ENCODE measurements around the gene EGFL7.

EGFL7 gene

DNA sequence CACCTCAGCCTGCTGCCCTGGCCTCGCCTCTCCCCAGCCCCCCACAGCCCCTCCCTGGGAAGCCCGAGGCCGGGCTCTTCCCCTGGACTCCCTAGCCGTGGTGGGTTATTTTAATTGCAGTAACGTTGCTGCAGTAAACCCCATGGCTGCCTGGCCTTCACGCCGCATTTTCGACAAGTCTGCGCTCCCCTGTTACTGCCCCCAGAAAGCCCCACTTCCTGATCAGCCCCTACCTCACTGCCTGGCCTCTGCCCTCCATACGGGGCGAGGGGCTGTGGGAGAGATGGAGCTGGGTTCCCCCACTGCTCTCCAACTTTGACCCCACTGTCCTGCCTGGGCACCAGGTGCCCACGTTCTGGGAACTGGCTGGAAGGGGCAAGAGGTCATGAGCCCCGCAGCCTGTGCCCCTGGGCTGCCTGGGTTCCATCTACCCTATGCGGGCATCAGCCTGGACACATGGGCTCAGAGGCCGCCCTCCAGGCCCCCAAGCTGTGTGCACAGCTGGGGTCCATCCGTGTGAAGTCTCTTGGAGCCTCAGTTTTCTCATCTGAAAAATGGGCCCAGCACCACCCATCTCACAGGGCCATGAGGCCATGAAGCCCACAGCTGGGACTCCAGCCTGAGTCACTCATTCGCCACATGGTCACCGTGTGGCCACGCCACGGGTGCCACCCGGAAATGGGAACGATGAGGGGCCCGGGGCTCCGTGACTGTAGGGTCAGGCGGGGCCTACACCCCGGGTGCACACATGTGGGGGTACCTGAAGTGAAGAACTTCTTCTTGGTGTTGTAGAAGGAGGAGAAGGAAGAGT is 11.5 kb downstream of the EGFL7 start:
- H3K27me3 ChIP-seq (ENCODE audit: low read depth, low read length): peaks cover 11% of the 10 kb centered on the region
- no peak overlapping the region for H3K4me3 ChIP-seq (ENCODE audit: low read depth in 1 of 2, low read length in 2 of 2)
- peaks cover 0 to 32% of the 10 kb centered on the region in 2 donors for H3K36me3 ChIP-seq (ENCODE audit: control insufficient read depth in 1 of 2, insufficient read depth in 2 of 2, low read length in 2 of 2)
- H3K9me3 ChIP-seq (ENCODE audit: control insufficient read depth in 1 of 2, low read length in 2 of 2): no peaks in the 10 kb centered on the region
- no peak overlapping the region for H3K27ac ChIP-seq (ENCODE audit: low read length)
- H3K4me1 ChIP-seq (ENCODE audit: control insufficient read depth in 1 of 2, insufficient read depth in 2 of 2, low read length in 2 of 2): peaks cover 0 to 12% of the 10 kb centered on the region in 2 donors

DNA sequence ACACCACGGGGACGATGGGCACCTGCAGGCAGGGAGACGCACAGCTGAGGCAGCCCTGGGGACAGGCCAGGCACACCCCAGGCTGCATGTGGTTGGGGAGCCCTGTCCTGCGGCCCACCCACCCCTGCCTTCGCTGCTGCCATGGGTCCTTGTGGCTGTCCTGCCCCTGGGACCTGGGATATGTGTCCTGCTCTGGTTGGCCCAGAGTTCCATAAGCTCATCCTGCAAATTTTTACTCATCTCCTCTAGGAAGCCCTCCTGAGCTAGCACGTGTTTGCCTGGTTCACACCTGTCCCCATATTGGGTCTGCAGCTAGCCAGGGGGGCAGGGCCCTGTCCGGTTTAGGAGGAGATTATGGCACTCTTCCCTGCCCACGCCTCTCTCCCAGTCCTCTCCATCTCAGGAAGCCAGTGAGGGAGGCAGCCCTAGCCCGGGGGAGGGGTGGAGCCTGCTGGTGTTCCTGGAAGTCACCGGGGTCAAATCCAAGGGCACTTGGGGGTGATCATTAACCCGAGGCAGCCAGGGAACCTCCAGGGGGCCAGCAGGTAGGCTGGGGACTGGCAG is 12.2 kb downstream of the EGFL7 start:
- H3K9me3 ChIP-seq (ENCODE audit: control insufficient read depth in 1 of 2, low read length in 2 of 2): no peaks in the 10 kb centered on the region
- peaks cover 9% of the 10 kb centered on the region for H3K27me3 ChIP-seq (ENCODE audit: low read depth, low read length)
- H3K27ac ChIP-seq (ENCODE audit: low read length): no peak overlapping the region
- H3K36me3 ChIP-seq (ENCODE audit: control insufficient read depth in 1 of 2, insufficient read depth in 2 of 2, low read length in 2 of 2): peaks cover 0 to 32% of the 10 kb centered on the region in 2 donors
- H3K4me1 ChIP-seq (ENCODE audit: control insufficient read depth in 1 of 2, insufficient read depth in 2 of 2, low read length in 2 of 2): peaks cover 0 to 12% of the 10 kb centered on the region in 2 donors
- H3K4me3 ChIP-seq (ENCODE audit: low read depth in 1 of 2, low read length in 2 of 2): no peak overlapping the region

DNA sequence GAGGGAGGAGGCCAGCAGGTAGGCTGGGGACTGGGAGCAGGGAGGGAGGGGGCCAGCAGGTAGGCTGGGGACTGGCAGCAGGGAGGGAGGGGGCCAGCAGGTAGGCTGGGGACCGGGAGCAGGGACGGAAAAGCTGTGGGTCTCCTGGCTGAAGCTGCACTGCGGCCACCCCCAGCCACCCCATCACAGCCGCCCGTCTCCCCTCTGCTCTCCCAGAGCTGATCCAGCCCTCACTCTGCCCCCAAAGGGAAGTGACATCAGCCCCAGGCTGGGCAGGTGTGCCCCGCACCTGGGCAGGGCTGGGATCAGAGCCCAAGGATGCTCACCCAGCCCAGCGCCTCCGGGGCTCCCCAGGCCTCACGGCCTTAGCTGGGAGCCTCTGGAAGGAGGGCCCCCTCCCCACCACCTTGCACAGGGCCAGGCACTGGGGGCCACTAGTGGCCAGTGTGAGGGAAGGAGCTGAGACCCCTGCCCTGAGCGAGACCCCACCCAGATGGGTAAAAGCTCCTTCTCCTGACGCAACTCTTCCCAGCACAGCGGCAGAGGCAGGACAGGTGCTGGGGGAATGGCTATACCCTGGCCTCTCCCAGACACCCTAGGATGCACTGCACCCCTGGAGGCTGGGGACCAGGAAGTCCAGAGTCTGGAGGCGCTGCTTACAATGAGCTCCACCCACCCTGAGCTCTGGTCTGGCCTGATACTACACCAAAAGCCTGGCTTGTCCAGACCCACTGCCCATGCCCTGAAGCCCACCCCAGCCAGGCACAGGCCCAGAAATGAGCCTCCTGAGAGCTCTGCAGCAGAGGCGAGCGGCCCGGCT is 13.0 kb downstream of the EGFL7 start:
- Histone ChIP-seq H3K4me3 (ENCODE audit: low read depth in 1 of 2, low read length in 2 of 2) (no peak overlapping the region), H3K9me3 (ENCODE audit: control insufficient read depth in 1 of 2, low read length in 2 of 2) (no peaks in the 10 kb centered on the region), H3K27ac (ENCODE audit: low read length) (no peak overlapping the region), H3K4me1 (ENCODE audit: control insufficient read depth in 1 of 2, insufficient read depth in 2 of 2, low read length in 2 of 2) (peaks cover 0 to 12% of the 10 kb centered on the region in 2 donors), H3K36me3 (ENCODE audit: control insufficient read depth in 1 of 2, insufficient read depth in 2 of 2, low read length in 2 of 2) (peaks cover 0 to 32% of the 10 kb centered on the region in 2 donors), H3K27me3 (ENCODE audit: low read depth, low read length) (peaks cover under 1% of the 10 kb centered on the region)

DNA sequence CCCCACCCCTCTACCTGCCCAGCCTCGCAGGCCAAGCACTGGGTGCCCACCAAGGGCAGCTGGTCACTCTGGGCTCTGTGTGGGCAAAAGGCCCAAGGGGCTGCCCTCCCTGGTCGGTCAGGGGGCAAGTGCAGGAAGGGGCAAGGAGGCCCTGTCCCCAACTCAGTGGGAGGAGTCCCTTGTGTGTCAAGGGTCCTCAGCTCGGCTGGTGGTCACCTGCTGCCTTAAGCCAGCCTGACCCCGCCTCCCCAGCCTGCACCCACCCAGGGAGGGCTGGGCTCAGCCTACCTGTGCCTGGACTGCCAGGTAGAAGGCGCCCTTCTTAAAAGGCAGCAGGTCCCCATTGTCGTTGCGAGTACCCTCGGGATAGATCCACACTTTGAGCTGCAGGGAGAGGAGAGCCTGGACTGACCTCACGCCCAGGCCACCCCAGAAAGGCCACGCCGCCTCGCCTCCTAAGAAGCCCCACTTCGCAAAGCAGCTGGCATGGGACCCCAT is 13.6 kb downstream of the EGFL7 start:
- H3K27ac ChIP-seq (ENCODE audit: low read length): no peak overlapping the region
- no peak overlapping the region for H3K4me3 ChIP-seq (ENCODE audit: low read depth in 1 of 2, low read length in 2 of 2)
- peaks cover 0 to 6% of the 10 kb centered on the region in 2 donors for H3K4me1 ChIP-seq (ENCODE audit: control insufficient read depth in 1 of 2, insufficient read depth in 2 of 2, low read length in 2 of 2)
- H3K9me3 ChIP-seq (ENCODE audit: control insufficient read depth in 1 of 2, low read length in 2 of 2): no peaks in the 10 kb centered on the region
- no peaks in the 10 kb centered on the region for H3K27me3 ChIP-seq (ENCODE audit: low read depth, low read length)
- H3K36me3 ChIP-seq (ENCODE audit: control insufficient read depth in 1 of 2, insufficient read depth in 2 of 2, low read length in 2 of 2): peaks cover 0 to 32% of the 10 kb centered on the region in 2 donors

DNA sequence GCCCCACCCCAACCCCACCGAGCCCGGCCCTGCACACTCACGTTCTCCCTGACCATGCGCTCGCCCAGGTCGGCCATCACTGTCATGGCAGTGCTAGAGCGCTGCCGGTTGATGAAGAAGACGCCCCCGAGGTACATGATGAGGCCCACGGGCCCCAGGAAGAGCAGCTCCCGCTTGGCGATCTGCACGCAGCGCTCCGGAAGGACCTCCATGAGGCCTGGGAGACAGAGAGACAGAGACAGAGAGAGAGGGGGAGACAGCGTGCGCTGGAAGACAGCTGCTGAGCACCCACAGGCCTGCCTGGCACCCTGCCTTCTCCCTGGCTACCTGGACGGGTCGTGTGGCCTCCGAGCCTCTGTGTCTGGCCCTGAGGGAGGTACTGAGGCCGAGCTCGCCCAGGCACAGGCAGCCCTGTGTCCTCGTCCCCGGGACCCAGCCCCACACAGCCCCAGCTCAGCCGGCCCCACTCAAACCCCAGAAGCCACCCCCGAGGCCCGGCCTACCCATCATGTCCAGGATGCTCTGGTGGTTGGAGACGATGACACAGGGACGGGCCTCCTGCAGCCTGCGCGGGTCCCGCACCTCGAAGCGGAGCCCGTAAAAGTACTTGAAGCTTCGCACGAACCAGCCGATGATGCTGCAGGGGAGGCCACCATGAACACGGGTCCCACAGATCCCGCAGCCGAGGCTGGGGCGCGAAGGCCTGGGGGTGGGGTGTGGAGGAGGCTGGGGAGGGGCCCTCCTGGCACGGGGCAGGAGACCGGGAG is 14.4 kb downstream of the EGFL7 start:
- Histone ChIP-seq H3K9me3 (ENCODE audit: control insufficient read depth in 1 of 2, low read length in 2 of 2) (no peaks in the 10 kb centered on the region), H3K27ac (ENCODE audit: low read length) (no peak overlapping the region), H3K36me3 (ENCODE audit: control insufficient read depth in 1 of 2, insufficient read depth in 2 of 2, low read length in 2 of 2) (peaks cover 0 to 32% of the 10 kb centered on the region in 2 donors), H3K4me1 (ENCODE audit: control insufficient read depth in 1 of 2, insufficient read depth in 2 of 2, low read length in 2 of 2) (no peaks in the 10 kb centered on the region), H3K27me3 (ENCODE audit: low read depth, low read length) (no peaks in the 10 kb centered on the region), H3K4me3 (ENCODE audit: low read depth in 1 of 2, low read length in 2 of 2) (no peak overlapping the region)

DNA sequence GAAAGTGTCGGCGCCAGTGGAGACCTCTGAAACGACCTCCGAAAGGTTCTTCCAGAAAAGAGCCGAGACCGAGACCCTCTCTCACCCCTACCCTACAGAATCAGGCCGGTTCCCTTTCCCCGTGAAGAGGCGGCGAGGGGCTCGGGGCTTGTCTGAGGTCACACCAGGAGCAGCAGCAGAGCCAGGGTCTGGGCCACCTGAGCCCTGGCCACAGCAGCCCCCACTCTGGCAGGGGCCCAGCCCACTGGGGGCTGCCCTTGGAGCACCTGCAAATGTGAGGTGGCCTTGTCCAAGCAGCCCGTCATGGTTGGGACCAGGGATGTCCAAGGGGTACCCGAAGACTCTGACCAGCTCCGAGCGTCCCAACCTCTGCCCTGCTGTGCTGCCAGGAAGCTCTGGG is 15.3 kb downstream of the EGFL7 start:
- Histone ChIP-seq H3K27ac (ENCODE audit: low read length) (no peak overlapping the region), H3K27me3 (ENCODE audit: low read depth, low read length) (no peaks in the 10 kb centered on the region), H3K4me1 (ENCODE audit: control insufficient read depth in 1 of 2, insufficient read depth in 2 of 2, low read length in 2 of 2) (no peaks in the 10 kb centered on the region), H3K4me3 (ENCODE audit: low read depth in 1 of 2, low read length in 2 of 2) (no peak overlapping the region), H3K9me3 (ENCODE audit: control insufficient read depth in 1 of 2, low read length in 2 of 2) (no peaks in the 10 kb centered on the region), H3K36me3 (ENCODE audit: control insufficient read depth in 1 of 2, insufficient read depth in 2 of 2, low read length in 2 of 2) (peaks cover 0 to 28% of the 10 kb centered on the region in 2 donors)

DNA sequence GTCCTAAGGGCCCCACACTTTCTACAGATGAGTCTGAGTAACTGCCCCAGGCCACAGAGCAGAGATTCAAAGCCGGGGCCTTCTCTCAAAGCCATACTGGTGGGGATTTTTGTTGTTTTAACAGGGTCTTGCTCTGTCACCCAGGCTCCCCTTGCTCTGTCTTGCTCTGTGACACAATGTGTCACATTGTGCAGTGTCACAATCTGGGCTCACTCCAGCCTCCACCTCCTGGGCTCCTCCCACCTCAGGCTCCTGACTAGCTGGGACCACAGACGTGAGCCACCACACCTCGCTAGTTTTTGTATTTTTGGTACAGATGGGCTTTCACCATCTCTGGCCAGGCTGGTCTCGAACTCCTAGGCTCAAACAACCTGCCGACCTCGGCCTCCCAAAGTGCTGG is 15.9 kb downstream of the EGFL7 start:
- Histone ChIP-seq H3K4me1 (ENCODE audit: control insufficient read depth in 1 of 2, insufficient read depth in 2 of 2, low read length in 2 of 2) (no peaks in the 10 kb centered on the region), H3K9me3 (ENCODE audit: control insufficient read depth in 1 of 2, low read length in 2 of 2) (no peaks in the 10 kb centered on the region), H3K36me3 (ENCODE audit: control insufficient read depth in 1 of 2, insufficient read depth in 2 of 2, low read length in 2 of 2) (peaks cover 0 to 28% of the 10 kb centered on the region in 2 donors), H3K4me3 (ENCODE audit: low read depth in 1 of 2, low read length in 2 of 2) (no peak overlapping the region), H3K27me3 (ENCODE audit: low read depth, low read length) (no peaks in the 10 kb centered on the region), H3K27ac (ENCODE audit: low read length) (no peak overlapping the region)

DNA sequence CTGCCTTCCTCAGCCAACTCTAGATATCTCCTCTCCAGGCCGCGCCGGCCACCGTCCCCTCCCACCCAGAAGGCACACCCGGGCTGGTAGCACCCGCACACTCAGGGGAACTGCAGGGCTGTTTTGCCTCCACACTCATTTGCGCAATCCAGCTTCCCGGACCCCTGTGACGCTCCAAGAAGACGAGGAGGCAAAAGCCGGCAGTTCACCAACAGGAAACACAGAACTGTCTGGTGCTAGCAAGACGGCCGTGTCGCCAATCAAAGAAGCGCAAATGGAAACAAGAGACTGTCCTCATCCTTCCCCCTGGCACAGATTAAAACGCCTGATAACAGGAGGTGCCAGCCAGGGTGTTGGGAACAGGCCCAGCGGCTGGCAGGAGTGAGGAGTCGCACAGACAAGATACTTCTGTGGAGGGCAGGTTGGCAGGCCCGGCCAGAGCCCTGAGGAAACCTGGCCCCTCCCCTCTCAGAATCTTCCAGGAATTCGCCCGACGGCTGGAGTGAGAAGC is 16.8 kb downstream of the EGFL7 start:
- H3K9me3 ChIP-seq (ENCODE audit: control insufficient read depth in 1 of 2, low read length in 2 of 2): no peaks in the 10 kb centered on the region
- H3K27ac ChIP-seq (ENCODE audit: low read length): no peak overlapping the region
- H3K27me3 ChIP-seq (ENCODE audit: low read depth, low read length): no peaks in the 10 kb centered on the region
- H3K36me3 ChIP-seq (ENCODE audit: control insufficient read depth in 1 of 2, insufficient read depth in 2 of 2, low read length in 2 of 2): peaks cover 0 to 20% of the 10 kb centered on the region in 2 donors
- H3K4me1 ChIP-seq (ENCODE audit: control insufficient read depth in 1 of 2, insufficient read depth in 2 of 2, low read length in 2 of 2): no peaks in the 10 kb centered on the region
- no peak overlapping the region for H3K4me3 ChIP-seq (ENCODE audit: low read depth in 1 of 2, low read length in 2 of 2)

DNA sequence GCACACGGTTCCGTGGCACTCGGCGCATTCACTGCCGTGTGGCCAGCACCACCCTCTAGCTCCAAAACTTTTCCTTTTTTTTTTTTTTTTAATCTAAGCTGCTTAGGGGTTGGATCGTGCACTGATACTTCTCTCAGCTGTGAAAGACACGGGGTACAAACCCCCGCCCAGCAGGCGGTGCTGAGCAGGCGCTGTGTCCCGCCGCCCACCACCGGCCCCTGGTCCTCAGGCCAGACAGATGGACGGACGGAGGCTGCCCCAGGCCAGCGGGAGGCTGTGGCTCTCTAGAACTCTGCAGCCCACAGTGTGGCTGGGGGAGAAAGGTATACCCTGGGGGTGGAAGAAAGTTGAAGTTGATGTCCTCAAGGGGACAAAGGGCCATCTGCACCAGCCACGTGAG is 18.3 kb downstream of the EGFL7 start:
- peaks cover 0 to 13% of the 10 kb centered on the region in 2 donors for H3K4me1 ChIP-seq (ENCODE audit: control insufficient read depth in 1 of 2, insufficient read depth in 2 of 2, low read length in 2 of 2)
- no peak overlapping the region for H3K27ac ChIP-seq (ENCODE audit: low read length)
- H3K9me3 ChIP-seq (ENCODE audit: control insufficient read depth in 1 of 2, low read length in 2 of 2): no peaks in the 10 kb centered on the region

DNA sequence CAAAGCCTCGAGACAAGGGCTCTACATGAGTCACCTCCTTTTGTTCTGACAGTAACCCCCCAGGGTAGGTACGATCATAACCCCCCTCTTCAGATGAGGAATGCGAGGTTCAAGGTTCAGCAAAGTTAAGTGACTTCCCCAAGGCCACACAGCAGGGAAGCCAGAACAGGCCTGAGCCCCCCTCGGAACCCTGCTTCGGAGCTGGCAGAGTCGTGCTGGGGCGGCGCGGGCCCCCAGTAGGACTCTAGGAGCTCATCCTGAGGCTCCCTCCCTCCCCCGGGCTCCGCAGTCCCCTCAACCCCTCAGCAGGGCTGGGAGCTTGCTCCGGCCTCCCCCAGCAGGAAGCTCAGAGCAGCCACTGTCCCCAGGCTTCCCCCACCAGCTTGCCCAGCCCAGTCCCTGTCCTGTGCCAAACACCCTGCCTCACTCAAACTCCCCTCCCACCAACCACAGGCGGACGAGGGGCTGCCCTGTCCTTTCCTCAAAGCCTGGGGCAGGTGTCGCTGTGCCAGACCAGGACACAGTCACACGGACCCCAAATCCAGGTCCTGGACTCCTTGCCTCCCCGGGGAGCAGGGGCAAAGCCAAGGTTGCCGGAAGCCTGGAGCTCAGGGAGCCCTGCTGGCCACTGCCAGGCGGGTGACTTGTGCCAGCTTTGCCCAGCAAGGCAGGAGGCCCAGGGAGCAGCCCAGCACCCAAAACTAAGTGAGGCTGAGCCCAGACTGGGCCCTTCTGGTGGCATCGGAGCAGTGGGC is 19.4 kb downstream of the EGFL7 start:
- H3K9me3 ChIP-seq (ENCODE audit: control insufficient read depth in 1 of 2, low read length in 2 of 2): no peaks in the 10 kb centered on the region
- H3K27ac ChIP-seq (ENCODE audit: low read length): no peak overlapping the region
- peaks cover 0 to 17% of the 10 kb centered on the region in 2 donors for H3K4me1 ChIP-seq (ENCODE audit: control insufficient read depth in 1 of 2, insufficient read depth in 2 of 2, low read length in 2 of 2)
- no peak overlapping the region for H3K4me3 ChIP-seq (ENCODE audit: low read depth in 1 of 2, low read length in 2 of 2)
- no peaks in the 10 kb centered on the region for H3K27me3 ChIP-seq (ENCODE audit: low read depth, low read length)
- H3K36me3 ChIP-seq (ENCODE audit: control insufficient read depth in 1 of 2, insufficient read depth in 2 of 2, low read length in 2 of 2): peaks cover 0 to 3% of the 10 kb centered on the region in 2 donors

More for the DNA sequence above, 18.3 kb downstream of the EGFL7 start:
- Histone ChIP-seq H3K27me3 (ENCODE audit: low read depth, low read length) (no peaks in the 10 kb centered on the region), H3K36me3 (ENCODE audit: control insufficient read depth in 1 of 2, insufficient read depth in 2 of 2, low read length in 2 of 2) (peaks cover 0 to 14% of the 10 kb centered on the region in 2 donors), H3K4me3 (ENCODE audit: low read depth in 1 of 2, low read length in 2 of 2) (no peak overlapping the region)
